ENCODE data around the gene DBNDD1.
A peak's percentile ranks its signal among the peaks of the same experiment; 100 is the strongest.

DBNDD1 gene

DNA sequence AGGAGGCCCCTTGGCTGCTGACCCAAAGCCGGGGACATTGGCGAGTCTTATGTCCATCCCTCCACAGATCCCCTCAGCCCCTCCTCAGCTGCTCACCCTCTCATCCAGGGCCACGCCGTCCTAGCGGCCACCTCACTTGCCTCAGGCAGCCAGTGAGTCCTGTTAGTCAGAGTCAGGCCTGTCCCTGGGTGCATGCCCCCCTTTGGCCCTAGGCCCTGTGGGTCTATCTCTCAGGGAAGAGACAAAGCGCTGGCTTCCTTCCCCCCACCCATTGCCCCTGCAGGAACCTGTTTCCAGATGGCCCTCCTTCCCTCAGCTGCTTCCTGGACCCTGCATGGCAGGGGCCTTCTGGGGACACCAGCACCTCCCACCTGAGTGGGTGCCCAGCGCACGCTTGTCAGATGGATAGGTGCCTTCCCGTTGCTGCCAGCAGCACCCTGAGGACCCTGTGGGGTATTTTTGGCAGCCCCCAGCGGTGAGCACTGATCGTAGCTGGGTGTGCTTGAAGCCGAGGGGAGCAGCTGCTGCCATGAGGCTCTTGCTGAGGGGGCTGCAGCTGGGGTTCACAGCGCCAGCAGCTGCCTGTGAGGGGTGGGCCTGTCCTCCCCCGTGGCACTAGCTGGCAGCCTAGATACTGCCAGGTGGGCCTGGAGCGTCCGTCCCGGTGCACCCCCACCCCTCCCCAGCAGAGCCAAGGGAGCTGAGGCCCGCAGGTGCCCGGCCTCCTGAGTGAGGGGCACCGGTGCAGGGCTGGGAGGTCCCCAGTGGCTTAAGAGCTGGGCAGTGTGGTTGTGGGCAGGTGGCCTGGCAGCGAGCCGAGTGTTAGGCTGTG lies 8.4 kb downstream of the DBNDD1 start:
- DNase-seq: no peak

DNA sequence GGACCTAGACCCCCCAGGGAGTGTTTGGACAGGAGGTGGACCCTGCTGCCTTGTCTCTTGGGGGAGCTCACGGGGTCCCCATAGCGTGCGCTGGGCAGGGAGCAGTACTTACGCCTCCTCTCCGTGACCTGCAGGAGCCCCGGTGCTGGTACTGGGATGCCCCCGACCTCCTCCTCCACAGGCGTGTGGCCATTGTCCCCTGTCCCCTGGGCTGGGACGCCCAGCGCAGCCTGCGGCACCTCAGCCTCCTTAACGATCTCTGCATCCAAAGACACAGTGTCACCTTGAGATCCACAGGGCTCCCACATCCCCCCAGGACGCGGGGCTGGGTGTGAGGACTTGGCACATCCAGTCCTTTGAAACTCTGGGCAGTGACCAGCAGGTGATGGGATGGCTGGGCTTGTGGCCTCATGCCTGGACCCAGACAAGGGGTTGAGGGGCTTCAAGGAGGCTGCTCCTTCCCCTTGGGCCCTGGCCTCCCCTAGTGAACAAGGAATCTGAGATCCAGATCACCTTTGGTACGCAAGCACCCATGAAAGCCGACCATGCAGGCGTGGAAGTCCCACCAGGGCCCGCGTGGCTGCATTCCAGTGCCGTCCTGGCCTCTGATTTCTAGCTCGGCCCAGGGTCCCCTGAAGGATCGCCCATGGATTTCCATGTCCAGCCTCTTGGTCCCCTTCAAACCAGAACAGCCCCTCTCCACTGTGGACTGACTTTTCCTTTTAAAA lies 9.9 kb downstream of the DBNDD1 start:
- no peak for DNase-seq

DNA sequence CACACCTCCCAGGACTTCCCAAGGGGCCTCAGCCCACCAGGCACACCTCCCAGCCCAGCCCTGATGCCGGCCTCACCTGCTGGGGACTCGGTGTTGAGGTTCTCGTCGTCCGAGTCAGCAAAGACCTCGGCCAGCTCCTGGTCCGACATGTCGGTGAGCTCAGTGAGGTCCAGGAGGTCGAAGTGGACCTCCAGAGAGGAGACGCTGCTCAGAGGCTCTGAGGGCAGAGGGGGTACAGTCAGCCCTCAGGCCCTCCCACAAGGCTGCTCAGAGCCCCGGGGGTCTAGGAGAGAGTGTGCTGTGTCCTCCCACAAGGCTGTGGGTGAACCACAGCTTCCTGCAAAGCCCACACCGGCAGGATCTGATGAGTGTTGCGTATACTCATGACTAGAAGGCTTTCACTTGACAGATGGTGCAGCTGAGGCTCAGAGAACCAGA lies 10.5 kb downstream of the DBNDD1 start:
- DNase-seq: peak; percentile 62 to 65

DNA sequence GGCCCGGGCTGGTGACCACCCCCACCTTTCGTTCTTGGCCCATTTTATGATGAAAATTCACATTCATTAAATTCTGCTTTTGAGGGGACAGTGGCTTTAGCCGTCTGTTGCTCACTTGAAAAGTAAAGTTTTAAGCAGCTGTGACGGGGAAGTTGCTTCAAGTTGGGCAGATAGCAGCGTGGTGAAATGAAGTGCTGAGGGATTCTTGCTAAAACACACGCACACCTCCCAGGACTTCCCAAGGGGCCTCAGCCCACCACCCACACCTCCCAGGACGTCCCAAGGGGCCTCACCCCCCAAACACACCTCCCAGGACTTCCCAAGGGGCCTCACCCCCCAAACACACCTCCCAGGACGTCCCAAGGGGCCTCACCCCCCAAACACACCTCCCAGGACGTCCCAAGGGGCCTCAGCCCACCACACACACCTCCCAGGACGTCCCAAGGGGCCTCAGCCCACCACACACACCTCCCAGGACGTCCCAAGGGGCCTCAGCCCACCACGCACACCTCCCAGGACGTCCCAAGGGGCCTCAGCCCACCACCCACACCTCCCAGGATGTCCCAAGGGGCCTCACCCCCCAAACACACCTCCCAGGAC lies 11.5 kb downstream of the DBNDD1 start:
- DNase-seq: peak in 1 of 2 donors; percentile 33

DNA sequence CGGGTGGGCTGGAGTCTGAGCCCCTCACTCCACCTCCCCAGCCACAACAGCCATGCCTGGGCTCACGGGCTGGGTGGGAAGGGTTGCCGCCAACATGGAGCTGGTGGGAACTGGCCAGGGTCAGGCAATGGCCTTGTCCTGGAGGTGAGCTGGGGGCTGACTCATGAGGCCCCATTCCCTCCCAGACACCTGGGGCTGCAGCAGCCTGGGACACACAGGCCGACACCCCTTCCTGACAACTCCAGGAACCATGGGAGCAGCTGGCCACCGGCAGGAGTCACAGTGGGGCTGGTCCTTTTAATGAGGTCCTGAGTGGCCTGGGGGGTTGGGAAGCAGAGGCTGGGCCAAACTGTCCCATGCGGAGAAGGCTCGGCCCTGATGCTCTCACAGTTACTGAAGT lies 12.2 kb downstream of the DBNDD1 start:
- DNase-seq: no peak

DNA sequence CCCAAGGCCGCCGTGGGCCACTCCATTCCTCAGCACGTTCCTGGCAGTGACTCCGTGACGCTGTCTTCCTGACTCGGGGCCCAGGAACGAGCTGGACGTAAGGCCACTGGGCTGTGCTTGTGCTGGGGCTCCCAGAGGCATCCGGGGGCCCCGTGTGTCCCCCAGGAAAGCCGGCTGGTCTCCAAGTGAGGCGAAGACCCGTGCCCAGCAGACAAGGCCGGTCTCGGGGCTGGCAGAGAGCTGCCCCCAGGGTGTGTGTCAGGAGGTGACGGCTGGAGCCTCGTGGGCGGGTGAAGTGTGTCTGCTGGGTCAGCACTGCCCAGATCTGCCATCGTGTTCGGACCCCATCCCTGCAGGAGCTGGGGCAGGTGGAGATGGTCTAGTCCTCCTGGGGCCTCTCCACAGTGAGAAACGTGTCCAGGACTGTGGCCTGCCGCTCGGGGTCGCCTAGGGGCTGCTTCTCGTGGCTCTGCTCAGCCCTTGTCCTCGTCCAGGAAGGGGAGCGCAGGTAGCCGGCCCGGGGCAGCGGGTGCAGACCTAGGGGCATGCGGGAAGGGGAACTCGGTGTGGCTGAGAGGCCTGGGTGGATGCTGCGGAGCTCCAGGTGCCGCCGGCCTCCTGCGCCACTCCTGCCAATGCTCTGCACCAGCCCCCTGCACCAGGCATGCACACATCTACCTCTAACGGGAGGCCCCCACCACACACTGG lies 13.1 kb downstream of the DBNDD1 start:
- DNase-seq: no peak

DNA sequence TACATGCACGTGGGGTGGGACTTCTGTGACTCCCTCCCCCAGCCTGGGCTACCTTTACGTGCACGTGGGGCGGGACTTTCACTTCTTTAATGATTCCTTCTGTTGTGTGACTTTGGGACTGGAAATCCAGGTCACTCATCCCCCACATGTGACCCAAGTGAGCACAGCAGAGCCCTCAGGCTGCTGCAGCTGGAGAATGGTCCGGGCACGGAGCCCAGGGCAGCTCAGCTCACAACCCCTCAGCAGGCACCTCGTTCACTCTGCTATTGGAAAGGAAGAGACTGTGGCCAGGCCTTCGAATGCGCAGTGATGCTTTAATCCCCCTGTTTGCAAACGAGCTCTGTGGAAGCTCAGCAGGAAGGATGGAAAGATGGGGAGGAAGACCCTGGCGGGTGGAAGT lies 14.7 kb downstream of the DBNDD1 start:
- no peak for DNase-seq

DNA sequence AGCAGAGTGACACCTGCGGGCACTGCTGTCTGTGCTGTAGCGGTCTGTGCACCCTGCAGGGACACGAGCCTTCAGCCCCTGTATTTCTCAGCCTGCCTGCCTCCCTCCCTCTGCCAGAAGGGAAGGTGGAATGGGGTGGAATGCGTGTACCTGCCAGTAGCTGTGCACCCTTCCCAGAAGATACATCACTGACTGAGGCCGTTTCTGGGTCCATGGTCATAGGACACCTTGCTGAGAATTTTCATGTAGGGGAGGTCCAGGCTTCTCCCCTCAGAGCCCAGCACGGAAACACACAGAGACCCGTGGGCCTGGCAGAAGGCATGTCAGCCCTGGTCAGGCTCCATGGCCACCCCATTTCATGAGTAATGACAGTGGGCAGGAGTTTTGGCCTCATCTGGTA lies 16.5 kb downstream of the DBNDD1 start:
- no peak for DNase-seq

DNA sequence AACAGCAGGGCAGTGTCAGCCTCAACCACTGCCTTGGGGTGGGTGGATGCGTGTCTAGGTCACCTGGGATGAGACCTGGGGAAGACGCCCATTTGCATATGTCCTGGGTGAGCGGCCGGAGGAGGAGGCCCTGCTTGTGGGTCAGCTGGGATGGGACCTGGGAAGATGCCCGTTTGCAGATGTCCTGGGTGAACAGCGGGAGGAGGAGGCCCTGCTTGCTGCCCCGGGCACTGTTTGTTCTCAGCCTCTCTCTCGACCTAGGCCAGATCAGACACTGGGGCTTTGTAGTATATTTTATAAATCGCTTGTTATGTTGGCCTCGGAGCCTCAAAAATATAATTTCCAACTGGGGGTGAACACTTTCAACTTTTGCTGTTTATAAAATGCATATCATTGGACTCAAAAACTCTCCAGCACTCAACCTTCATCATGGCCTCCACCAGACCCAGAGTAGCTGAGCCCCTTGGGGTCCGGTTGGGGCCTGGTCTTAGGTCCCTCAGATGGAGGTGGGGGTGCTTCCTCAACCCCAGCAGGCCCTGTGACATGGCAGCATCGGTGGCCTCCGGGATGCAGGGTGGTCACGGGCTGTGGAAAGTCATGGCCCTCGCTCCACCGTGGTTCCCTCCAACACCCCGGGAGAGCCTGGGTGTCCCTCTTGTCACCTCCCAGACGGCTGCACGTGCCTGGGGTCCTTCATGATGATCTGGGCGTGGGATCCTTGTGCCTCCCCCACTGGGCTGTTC lies 17.3 kb downstream of the DBNDD1 start:
- no peak for DNase-seq

DNA sequence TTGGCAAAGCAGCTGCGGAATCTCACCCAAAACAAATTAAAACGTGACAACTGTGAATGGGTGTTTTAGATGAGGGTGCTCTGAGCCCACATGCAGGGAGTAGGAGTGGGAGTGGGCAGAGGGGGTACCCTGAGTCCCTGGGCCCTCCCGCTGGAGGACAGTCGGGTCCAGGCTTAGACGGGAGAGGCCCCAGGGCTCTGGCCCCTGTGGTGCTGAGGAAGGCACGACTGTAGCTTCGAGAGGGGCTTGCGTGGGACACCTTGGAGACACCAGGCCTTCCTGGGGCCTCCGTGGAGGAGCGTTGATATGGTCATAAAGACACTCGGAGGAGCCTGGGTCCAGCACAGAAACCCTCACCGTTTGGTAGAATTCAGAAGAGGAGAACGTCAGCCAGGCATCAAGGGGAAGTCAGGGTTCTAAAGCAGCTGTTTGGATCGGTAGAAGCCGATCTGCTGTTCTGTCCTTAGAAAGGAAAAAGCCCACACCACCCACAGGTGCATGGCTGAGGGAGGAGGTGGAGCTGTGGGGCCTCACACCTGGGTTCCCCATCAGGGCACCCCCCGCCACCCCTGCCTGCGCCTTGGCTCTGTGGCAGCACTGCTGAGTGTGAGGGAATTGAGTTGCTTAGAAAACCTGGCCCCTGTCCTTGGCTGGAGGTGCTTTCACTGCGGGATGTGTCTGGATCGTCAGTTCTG lies 18.4 kb downstream of the DBNDD1 start:
- DNase-seq: no peak

DNA sequence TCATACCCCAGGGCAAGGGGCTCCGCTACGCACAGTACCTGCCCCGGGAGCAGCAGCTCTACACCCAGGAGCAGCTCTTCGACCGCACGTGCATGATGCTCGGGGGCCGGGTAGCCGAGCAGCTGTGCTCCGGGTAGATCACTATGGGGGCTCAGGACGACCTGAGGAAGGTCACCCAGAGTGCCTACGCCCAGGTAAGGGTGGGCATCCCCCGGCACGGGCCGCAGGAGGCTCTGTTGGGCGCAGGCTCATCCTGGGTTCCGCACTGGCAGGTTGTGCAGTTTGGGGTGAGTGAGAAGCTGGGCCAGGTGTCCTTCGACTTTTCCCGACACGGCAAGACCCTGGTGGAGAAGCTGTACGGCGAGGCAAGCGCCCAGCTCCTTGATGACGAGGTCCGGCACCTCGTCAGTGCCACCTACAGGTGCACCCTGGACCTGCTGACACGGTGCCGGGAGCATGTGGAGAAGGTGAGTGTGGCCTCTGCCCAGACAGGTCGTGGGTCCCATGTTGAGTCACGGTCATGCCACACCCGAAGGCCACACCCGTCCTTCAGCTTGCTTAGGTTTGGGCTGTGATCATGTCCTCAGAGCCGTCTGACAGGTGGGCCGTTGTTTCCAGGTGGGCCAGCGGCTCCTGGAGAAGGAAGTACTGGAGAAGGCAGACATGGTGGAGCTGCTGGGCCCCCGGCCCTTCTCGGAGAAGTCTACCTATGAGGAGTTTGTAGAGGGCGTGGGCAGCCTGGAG lies 19.3 kb downstream of the DBNDD1 start:
- no peak for DNase-seq

DNA sequence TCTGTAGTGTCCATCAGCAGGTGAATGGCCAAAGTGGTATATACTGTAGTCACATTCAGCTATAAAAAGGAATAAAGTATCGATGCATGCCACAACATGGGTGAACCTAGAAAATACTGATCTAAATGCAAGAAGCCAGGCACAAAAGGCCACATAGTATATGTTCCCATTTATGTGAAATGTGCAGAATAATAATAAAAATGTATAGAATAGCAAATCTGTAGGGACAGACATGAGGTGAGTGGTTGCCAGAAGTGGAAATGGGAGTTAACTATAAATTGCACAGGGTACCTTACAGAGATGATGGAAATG lies 23.1 kb downstream of the DBNDD1 start:
- DNase-seq: no peak

DNA sequence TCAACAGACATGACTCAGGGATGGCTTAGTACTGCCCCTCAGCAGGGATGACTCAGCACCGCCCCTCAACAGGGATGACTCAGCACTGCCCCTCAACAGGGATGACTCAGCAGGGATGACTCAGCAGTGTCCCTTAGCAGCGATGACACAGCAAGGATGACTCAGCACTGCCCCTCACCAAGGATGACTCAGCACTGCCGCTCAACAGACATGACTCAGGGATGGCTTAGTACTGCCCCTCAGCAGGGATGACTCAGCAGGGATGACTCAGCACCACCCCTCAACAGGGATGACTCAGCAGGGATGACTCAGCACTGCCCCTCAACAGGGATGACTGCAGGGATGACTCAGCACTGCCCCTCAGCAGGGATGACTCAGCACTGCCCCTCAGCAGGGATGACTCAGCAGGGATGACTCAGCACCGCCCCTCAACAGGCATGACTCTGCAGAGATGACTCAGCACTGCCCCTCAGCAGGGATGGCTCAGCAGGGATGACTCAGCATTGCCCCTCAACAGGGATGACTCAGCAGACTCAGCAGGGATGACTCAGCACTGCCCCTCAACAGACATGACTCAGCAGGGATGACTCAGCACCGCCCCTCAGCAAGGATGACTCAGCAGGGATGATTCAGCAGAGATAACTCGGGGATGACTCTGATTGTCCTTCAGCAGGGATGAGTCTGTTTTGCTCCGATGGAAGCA lies 23.6 kb downstream of the DBNDD1 start:
- peak; percentile 37 to 51 for DNase-seq

DNA sequence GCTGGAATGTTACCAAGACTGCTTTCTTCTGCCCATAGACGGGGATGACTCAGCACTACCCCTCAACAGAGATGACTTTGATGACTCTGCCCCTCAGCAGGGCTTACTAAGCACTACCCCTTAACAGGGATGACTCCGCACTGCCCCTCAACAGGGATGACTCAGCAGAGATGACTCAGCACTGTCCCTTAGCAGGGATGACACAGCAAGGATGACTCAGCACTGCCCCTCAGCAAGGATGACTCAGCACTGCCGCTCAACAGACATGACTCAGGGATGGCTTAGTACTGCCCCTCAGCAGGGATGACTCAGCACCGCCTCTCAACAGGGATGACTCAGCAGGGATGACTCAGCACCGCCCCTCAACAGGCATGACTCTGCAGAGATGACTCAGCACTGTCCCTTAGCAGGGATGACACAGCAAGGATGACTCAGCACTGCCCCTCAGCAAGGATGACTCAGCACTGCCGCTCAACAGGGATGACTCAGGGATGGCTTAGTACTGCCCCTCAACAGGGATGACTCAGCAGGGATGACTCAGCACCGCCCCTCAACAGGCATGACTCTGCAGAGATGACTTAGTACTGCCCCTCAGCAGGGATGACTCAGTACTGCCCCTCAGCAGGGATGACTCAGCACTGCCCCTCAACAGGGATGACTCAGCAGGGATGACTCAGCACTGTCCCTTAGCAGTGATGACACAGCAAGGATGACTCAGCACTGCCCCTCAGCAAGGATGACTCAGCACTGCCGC lies 24.4 kb downstream of the DBNDD1 start:
- peak; percentile 37 to 46 for DNase-seq

DNA sequence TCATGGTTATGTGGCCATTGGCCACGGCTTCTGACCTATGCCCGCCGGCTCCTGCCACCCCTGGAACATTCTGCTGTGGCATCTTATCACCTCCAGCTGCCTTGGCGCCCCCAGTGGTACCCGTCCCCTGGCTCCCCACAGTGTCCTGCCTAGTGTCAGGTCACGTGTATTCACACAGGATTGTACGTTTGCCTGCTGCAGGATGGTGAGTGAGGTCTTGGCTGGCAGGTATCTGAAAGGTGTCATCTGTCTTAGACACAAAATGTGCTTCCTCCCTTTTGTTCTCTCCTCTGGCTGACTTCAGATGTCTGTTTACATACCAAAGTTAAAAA lies 24.9 kb downstream of the DBNDD1 start:
- DNase-seq: no peak

DNA sequence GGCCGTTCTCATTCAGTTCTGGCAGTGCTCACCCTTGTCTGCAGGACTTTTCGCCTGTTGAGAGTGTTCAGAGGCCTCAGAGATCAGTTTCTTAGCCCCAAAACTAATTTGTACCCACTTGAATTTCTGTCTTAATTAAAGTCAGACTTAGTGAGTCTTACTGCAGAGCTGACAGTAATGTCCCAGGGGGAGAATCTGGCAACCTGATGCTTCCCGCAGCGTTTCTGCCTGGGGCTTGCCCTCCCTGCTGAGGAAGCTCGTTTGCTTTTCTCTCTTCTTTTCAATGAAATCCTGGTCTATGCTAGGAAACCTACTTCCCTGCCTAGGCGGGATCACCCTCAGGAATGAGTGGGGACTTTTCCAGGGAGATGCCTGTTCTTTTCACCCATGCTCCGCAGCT lies 25.3 kb downstream of the DBNDD1 start:
- DNase-seq: no peak

DNA sequence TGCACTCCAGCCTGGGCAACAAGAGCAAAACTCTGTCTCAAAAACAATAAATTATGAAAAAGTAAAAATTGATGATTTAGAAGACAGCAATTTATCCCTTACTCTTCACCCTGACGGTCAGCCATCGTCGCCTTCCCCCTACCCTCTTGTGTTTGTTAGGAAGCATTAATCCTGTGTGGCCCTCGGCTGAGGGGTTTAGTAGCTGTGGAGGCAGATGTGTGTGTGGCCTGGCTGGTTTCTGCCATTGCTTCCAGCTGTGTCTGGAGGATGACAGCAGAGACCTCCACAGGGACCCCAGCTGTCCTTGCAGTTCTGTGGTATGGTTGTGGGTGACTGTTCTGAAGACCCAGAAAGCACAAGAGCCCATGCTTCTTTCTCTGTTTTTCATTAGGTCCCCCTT lies 25.9 kb downstream of the DBNDD1 start:
- no peak for DNase-seq

DNA sequence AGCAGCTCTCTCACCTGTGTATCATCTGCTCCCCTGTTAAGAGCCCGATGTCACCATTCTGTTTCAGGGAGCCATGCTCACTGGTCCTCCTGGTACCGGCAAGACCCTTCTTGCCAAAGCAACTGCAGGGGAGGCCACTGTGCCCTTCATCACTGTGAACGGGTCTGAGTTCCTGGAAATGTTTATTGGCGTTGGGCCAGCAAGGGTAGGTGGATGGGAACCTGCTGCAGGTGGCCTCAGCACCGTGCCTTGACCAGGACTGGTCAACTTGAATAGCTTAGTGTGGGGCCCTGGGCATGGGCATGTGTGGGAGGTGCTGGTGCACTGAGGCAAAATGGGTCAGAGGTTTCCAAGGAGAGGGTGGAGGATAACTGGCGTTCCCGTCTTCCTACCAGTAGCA lies 28.5 kb downstream of the DBNDD1 start:
- DNase-seq: no peak

DNA sequence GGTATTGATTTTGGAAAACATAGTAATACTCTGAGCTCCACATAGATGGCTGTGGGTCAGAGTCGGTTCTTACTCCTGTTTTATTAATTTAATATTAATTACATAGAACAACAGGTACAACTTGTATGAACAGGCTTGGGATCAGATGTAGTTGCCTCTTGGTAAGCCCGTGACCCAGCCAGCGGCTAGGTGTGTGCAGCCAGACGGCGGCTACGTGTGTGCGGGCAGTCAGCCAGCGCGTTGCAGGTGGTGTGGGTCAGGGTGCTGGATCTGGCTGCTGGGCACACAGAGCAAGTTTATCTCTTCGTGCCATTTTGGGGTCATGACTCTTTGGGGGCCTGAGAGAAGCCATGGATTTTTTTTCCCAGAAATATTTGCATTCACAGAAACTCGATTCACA lies 30.3 kb downstream of the DBNDD1 start:
- DNase-seq: no peak

DNA sequence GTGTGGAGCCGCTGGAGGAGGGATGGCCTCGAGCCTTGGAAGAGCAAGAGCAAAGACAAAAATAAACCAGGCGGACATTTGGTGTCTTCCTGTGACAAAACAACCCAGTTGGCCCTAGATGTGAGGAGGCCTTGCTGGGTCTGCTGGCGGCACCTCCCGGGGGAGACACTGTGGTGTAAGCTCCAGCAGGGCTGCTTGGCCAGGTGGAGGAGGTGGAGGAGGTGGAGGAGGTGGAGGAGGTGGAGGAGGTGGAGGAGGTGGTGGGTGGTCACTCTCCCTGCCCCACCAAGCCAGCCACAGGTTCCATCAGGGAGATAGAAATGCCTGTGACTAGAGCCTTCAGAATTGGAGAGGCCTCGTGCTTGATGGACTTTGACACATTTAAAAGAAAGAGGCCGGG lies 32.1 kb downstream of the DBNDD1 start:
- no peak for DNase-seq

Measured in CD4-positive, alpha-beta T cell treated with Interferon alpha-2 for 1 hour (primary cell).